ENCODE measurements around the gene GLB1L2. TPM values are rescaled to one million over a fixed set of nuclear protein-coding genes. Genes with fewer than 3 reads are reported as not detected.

The GLB1L2 gene
- total RNA-seq, 2 experiments from 2014 or later: 2.1 to 2.5 TPM

DNA sequence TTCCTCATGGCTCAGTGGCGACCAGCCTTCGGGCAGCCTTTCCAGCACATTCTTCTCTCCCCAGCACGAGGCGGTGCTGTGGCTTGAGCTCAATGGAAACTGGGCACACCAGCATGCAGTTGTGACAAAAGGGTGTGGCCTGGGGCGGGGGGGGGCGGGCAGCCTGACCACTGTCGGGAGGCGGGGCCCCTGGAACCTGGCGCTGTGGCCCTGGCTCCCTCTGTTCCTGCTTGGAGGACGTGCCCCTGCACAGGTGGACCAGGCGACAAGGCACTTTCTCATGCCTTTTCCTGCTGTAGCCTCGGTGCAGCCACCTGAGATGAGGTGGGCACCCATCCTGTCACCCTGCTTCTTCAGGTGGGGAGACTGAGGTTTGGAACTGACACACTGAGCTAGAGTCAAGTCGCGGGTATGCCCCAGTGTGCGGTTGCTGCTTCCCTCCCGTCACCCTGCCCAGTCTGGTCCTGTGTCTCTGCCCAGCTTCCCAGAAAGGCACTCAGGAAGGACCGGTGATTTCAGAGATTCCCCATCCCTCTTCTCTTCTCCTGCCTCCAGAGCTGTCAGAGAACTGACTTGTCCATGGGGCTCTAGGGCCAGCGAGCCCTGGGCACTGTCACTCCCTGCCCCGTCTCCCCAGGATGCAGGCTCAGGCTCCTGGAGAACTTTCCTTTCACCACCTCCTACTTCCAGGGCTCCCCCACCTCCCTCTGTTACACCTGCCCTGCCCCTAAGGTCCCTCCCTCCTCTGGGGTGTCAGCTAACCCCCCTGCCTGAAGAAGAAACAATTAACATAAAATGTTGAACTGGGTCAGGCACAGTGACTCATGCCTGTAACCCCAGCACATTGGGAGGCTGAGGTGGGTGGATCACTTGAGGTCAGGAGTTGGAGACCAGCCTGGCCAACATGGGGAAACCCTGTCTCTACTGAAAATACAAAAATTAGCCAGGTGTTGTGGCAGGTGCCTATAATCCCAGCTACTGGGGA lies 70.3 kb downstream of the GLB1L2 start:
- CTCF ChIA-PET: interaction anchor here (1.4 kb wide), 1 partner anchor 15 kb away, joined by 4 read pairs; no protein-coding TSS in a partner anchor
- no peaks in the 10 kb centered on the region for H3K36me3 Mint-ChIP-seq (ENCODE audit: low read depth)
- peaks cover 22% of the 10 kb centered on the region for H3K27me3 Mint-ChIP-seq
- no peak overlapping the region for H3K4me3 Mint-ChIP-seq
- POLR2A ChIA-PET: interaction anchor here (0.7 to 1.7 kb wide), 4 partner anchors 8 to 15 kb away, joined by 3 to 9 read pairs (median 4); no protein-coding TSS in a partner anchor
- H3K9me3 Mint-ChIP-seq: no peaks in the 10 kb centered on the region
- H3K4me1 Mint-ChIP-seq: peaks cover 30% of the 10 kb centered on the region
- peak; percentile 39 for DNase-seq
- H3K27ac Mint-ChIP-seq: no peak overlapping the region

DNA sequence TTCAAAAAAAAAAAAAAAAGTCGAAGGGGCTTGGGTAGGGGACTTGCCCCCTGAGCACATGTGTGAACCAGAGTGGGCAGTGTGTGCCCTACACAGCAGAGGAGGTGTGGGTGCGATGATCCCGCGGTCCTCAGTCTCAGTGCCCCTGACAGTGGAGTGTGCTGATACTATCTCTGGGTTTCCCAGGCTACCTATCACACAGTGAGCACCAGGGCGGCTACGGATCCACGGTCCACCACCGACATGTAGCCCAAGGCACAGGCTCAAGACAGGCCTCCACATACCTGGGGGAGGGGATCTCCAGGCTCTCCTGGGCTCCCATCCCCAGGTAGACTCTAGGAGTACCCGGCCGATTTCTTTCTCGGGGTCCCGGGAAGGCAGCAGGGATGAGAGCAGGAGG lies 71.1 kb downstream of the GLB1L2 start:
- H3K27me3 Mint-ChIP-seq: peaks cover 29% of the 10 kb centered on the region
- POLR2A ChIA-PET: interaction anchor here (1.7 kb wide), 1 partner anchor 16 kb away, joined by 9 read pairs; no protein-coding TSS in a partner anchor
- peaks cover 36% of the 10 kb centered on the region for H3K4me1 Mint-ChIP-seq
- no peak for DNase-seq
- no peaks in the 10 kb centered on the region for H3K9me3 Mint-ChIP-seq
- CTCF ChIA-PET: no interaction called here
- no peaks in the 10 kb centered on the region for H3K36me3 Mint-ChIP-seq (ENCODE audit: low read depth)
- no peak overlapping the region for H3K27ac Mint-ChIP-seq
- no peak overlapping the region for H3K4me3 Mint-ChIP-seq

DNA sequence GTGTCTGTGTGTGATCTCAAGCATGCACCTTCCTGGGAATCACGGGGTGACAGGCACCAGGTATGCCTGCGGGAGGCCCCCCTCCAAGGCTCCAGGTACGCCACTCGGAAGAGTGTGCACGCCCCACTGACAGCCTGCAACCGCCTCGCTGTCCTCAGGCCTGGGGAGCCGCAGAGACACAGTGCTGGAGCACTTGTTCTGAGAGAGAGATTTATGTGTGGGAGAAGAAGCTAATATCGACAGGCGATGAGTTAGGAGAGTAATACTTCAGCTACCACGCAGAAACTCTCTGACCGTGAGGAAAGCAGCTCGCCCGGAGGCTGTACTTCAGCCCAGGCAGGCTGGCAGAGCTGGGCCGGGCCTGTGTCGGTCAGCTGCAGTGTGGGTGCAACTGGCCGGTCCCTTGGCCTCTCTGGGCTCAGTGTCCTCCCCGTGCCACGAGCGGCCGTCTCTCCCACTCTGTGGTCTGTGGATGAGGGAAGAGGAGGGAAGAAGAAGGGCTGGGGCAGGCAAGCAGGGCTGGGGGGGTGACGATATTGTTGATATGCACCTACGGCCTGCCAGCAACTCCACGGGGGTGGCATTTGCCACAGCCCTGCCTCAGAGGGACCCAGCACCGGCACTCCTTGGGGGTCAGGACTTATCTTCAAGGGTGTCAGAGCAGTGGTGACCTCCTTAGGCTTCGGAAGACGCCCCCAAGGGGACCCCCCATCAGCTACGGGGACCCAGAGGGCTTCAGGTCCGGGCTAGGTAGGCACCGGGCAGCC lies 73.0 kb downstream of the GLB1L2 start:
- peaks cover 37% of the 10 kb centered on the region for H3K4me1 Mint-ChIP-seq
- H3K36me3 Mint-ChIP-seq (ENCODE audit: low read depth): no peaks in the 10 kb centered on the region
- ChIA-PET CTCF (no interaction called here), POLR2A (no interaction called here)
- H3K27me3 Mint-ChIP-seq: peaks cover 36% of the 10 kb centered on the region
- no peak for DNase-seq
- no peak overlapping the region for H3K4me3 Mint-ChIP-seq
- no peak overlapping the region for H3K27ac Mint-ChIP-seq
- no peaks in the 10 kb centered on the region for H3K9me3 Mint-ChIP-seq

- ChIA-PET CTCF (no interaction called here), POLR2A (no interaction called here)
- no peak for DNase-seq
- no peaks in the 10 kb centered on the region for H3K36me3 Mint-ChIP-seq (ENCODE audit: low read depth)
- H3K27ac Mint-ChIP-seq: no peak overlapping the region
- peaks cover 37% of the 10 kb centered on the region for H3K27me3 Mint-ChIP-seq
- peaks cover 37% of the 10 kb centered on the region for H3K4me1 Mint-ChIP-seq
- no peak overlapping the region for H3K4me3 Mint-ChIP-seq
- no peaks in the 10 kb centered on the region for H3K9me3 Mint-ChIP-seq
These were observed 73.6 kb downstream of the GLB1L2 start for GRCh38 chr11:134405436-134405835.

GRCh38 chr11:134405841-134406240 lies 74.1 kb downstream of the GLB1L2 start:
- no peaks in the 10 kb centered on the region for H3K9me3 Mint-ChIP-seq
- no peak for DNase-seq
- no peak overlapping the region for H3K27ac Mint-ChIP-seq
- H3K4me1 Mint-ChIP-seq: peaks cover 37% of the 10 kb centered on the region
- peaks cover 37% of the 10 kb centered on the region for H3K27me3 Mint-ChIP-seq
- no peaks in the 10 kb centered on the region for H3K36me3 Mint-ChIP-seq (ENCODE audit: low read depth)
- POLR2A ChIA-PET: interaction anchor here (0.8 kb wide), 1 partner anchor 19 kb away, joined by 3 read pairs; no protein-coding TSS in a partner anchor
- no peak overlapping the region for H3K4me3 Mint-ChIP-seq
- CTCF ChIA-PET: no interaction called here

- H3K27me3 Mint-ChIP-seq: peaks cover 37% of the 10 kb centered on the region
- H3K36me3 Mint-ChIP-seq (ENCODE audit: low read depth): no peaks in the 10 kb centered on the region
- no peaks in the 10 kb centered on the region for H3K9me3 Mint-ChIP-seq
- H3K27ac Mint-ChIP-seq: no peak overlapping the region
- DNase-seq: no peak
- ChIA-PET CTCF (no interaction called here), POLR2A (interaction anchor here (0.8 kb wide), 1 partner anchor 19 kb away, joined by 3 read pairs; no protein-coding TSS in a partner anchor)
- no peak overlapping the region for H3K4me3 Mint-ChIP-seq
- H3K4me1 Mint-ChIP-seq: peaks cover 42% of the 10 kb centered on the region
These were observed 74.7 kb downstream of the GLB1L2 start for GRCh38 chr11:134406264-134407185.

- H3K27ac Mint-ChIP-seq: no peak overlapping the region
- H3K36me3 Mint-ChIP-seq (ENCODE audit: low read depth): no peaks in the 10 kb centered on the region
- no peak overlapping the region for H3K4me3 Mint-ChIP-seq
- peaks cover 38% of the 10 kb centered on the region for H3K27me3 Mint-ChIP-seq
- CTCF ChIA-PET: no interaction called here
- POLR2A ChIA-PET: no interaction called here
- DNase-seq: no peak
- H3K9me3 Mint-ChIP-seq: no peaks in the 10 kb centered on the region
- H3K4me1 Mint-ChIP-seq: peaks cover 37% of the 10 kb centered on the region
These were observed 75.6 kb downstream of the GLB1L2 start for GRCh38 chr11:134407321-134407828.

- DNase-seq: no peak
- Mint-ChIP-seq H3K4me3 (no peak overlapping the region), H3K9me3 (no peaks in the 10 kb centered on the region), H3K4me1 (peaks cover 33% of the 10 kb centered on the region), H3K27me3 (peaks cover 39% of the 10 kb centered on the region), H3K36me3 (ENCODE audit: low read depth) (no peaks in the 10 kb centered on the region), H3K27ac (no peak overlapping the region)
- ChIA-PET POLR2A (no interaction called here), CTCF (no interaction called here)
These were observed 76.1 kb downstream of the GLB1L2 start for GRCh38 chr11:134407923-134408322.

GRCh38 chr11:134409552-134410429 lies 78.0 kb downstream of the GLB1L2 start:
- POLR2A ChIA-PET: interaction anchor here (0.8 kb wide), 1 partner anchor 8 kb away, joined by 3 read pairs; no protein-coding TSS in a partner anchor
- Mint-ChIP-seq H3K4me3 (no peak overlapping the region), H3K9me3 (no peaks in the 10 kb centered on the region), H3K27ac (no peak overlapping the region), H3K36me3 (ENCODE audit: low read depth) (no peaks in the 10 kb centered on the region), H3K27me3 (peaks cover 53% of the 10 kb centered on the region), H3K4me1 (peaks cover 35% of the 10 kb centered on the region)
- DNase-seq: no peak
- CTCF ChIA-PET: interaction anchor here (0.8 kb wide), 1 partner anchor 23 kb away, joined by 3 read pairs; no protein-coding TSS in a partner anchor

DNA sequence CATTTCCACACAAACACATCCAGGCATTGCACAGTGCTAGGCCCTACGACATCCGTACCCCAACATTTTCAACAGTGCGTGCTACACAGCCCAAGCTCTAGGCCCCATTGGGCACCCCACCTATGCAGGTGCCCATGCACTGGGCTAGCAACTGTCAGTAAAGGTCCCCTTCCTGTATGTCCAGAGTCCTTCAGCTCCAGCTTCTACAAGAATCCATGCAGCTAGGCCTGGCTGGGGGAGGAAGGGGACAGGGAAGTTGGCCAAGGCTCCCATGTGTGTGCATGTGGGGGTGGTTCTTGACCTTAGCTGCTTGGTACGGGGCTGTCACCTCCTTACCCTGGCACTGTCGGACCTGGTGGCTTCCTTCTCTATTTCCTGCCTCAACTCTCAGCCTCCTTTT lies 79.0 kb downstream of the GLB1L2 start:
- Mint-ChIP-seq H3K27me3 (peaks cover 61% of the 10 kb centered on the region), H3K4me3 (peak overlapping the region; percentile 73), H3K36me3 (ENCODE audit: low read depth) (no peaks in the 10 kb centered on the region), H3K27ac (no peak overlapping the region), H3K9me3 (no peaks in the 10 kb centered on the region), H3K4me1 (peaks cover 34% of the 10 kb centered on the region)
- ChIA-PET CTCF (no interaction called here), POLR2A (interaction anchor here (0.6 to 1.9 kb wide), 3 partner anchors 9 to 24 kb away, joined by 3 to 9 read pairs (median 4); no protein-coding TSS in a partner anchor)
- no peak for DNase-seq

GRCh38 chr11:134412203-134413042 lies 80.6 kb downstream of the GLB1L2 start, which contains the start of gene B3GAT1:
TSS of gene B3GAT1 (minus strand) at chr11:134412242. CDS start at chr11:134387659, 24,583 bp downstream.
- Mint-ChIP-seq H3K27me3 (peaks cover 73% of the 10 kb centered on the region), H3K4me3 (peak within 1 kb of the TSS; percentile 73), H3K36me3 (ENCODE audit: low read depth) (no peaks in the 10 kb centered on the region), H3K4me1 (peaks cover 22% of the 10 kb centered on the region), H3K9me3 (no peaks in the 10 kb centered on the region), H3K27ac (no peak within 1 kb of the TSS)
- peak; percentile 33 for DNase-seq
- ChIA-PET POLR2A (interaction anchor here (0.7 to 1.9 kb wide), 2 partner anchors 16 to 25 kb away, joined by 3 to 9 read pairs; no protein-coding TSS in a partner anchor), CTCF (interaction anchor here (0.7 to 1.4 kb wide), 2 partner anchors 25 to 53 kb away, joined by 3 read pairs; no protein-coding TSS in a partner anchor)

Measured in activated CD4-positive, alpha-beta memory T cell treated with anti-CD3 and anti-CD28 coated beads, Interleukin-2, amount 10 ng/mL, durations not matched to agents 7 days and 5 days (primary cell).